Stimulated activated CD8-positive, alpha-beta memory T cell treated with anti-CD3 and anti-CD28 coated beads, Interleukin-2, amount 100 ng/mL, for 1 hour (primary cell): ENCODE measurements around the gene RCN1.
"Not testable (repeated sequence)": the region's sequence is repeated elsewhere in the genome, so short reads cannot be mapped to it uniquely, and the experiment has no call there.

Experiments
- DNase-seq, 2 donors: peaks; one replicate each; pipeline ENCODE4 v3.0.0-alpha.2; 2020; ENCODE audit warnings: low read depth in 2 of 2

Gene RCN1

GRCh38 chr11:32090545-32091370, at the start of gene RCN1:
Gene RCN1 (plus strand): TSS chr11:32091074. CDS start chr11:32091197, 123 bp downstream.
- DNase-seq, result peak in 1 of 2 donors; percentile 9

- DNase-seq, result no peak
These were observed 47.1 kb upstream of the RCN1 start for GRCh38 chr11:32043737-32044136.

GRCh38 chr11:32044158-32044863, 46.6 kb upstream of the RCN1 start:
- DNase-seq, result no peak

GRCh38 chr11:32045456-32045855, 45.4 kb upstream of the RCN1 start:
- no peak for DNase-seq

GRCh38 chr11:32050264-32050663, 40.6 kb upstream of the RCN1 start:
- DNase-seq, result no peak

- DNase-seq, result peak; percentile 2 to 28
These were observed 38.7 kb upstream of the RCN1 start for GRCh38 chr11:32052215-32052614.

- DNase-seq, result no peak
These were observed 37.6 kb upstream of the RCN1 start for GRCh38 chr11:32053151-32053888.

GRCh38 chr11:32055861-32056260, 35.0 kb upstream of the RCN1 start:
- DNase-seq, result no peak

GRCh38 chr11:32056438-32056837, 34.4 kb upstream of the RCN1 start:
- no peak for DNase-seq

GRCh38 chr11:32059686-32060462, 31.0 kb upstream of the RCN1 start:
- no peak for DNase-seq

GRCh38 chr11:32062540-32062939, 28.3 kb upstream of the RCN1 start:
- no peak for DNase-seq

GRCh38 chr11:32063031-32063430, 27.8 kb upstream of the RCN1 start:
- not testable (repeated sequence) for DNase-seq

- DNase-seq, result no peak
These were observed 24.8 kb upstream of the RCN1 start for GRCh38 chr11:32065865-32066629.

GRCh38 chr11:32068134-32068870, 22.6 kb upstream of the RCN1 start:
- DNase-seq, result no peak

- no peak for DNase-seq
These were observed 21.4 kb upstream of the RCN1 start for GRCh38 chr11:32069361-32070058.

- no peak for DNase-seq
These were observed 20.2 kb upstream of the RCN1 start for GRCh38 chr11:32070692-32071091.

- DNase-seq, result no peak
These were observed 19.1 kb upstream of the RCN1 start for GRCh38 chr11:32071811-32072210.

- no peak for DNase-seq
These were observed 17.8 kb upstream of the RCN1 start for GRCh38 chr11:32072872-32073643.

GRCh38 chr11:32073644-32074026, 17.2 kb upstream of the RCN1 start:
- DNase-seq, result no peak
